GM12878 (cell line): ENCODE measurements around the gene ESRRG. TPM values are rescaled to one million over a fixed set of nuclear protein-coding genes. Genes with fewer than 3 reads are reported as not detected.

ENCODE experiments used
- BCL11A ChIP-seq: IDR thresholded peaks from 2 replicates; pipeline ENCODE4 v1.6.1; 2011; ENCODE audit warnings: low read depth, low read length
- BMI1 ChIP-seq: fragments of 450-650 bp; IDR thresholded peaks from 2 replicates; pipeline ENCODE4 v1.6.1; 2016; ENCODE audit warnings: mild to moderate bottlenecking, moderate library complexity, borderline replicate concordance
- KAT2A ChIP-seq: conservative IDR thresholded peaks from 2 replicates; pipeline ENCODE4 v1.6.1; 2011; ENCODE audit warnings: low read depth, low read length; ENCODE audit not compliant: control insufficient read depth
- MTA3 ChIP-seq: IDR thresholded peaks from 2 replicates; pipeline ENCODE4 v1.6.1; 2012; ENCODE audit warnings: low read length, inconsistent platforms, borderline replicate concordance
- MYB ChIP-seq: fragments of 150-350 bp; IDR thresholded peaks from 2 replicates; pipeline ENCODE4 v1.6.1; 2014; ENCODE audit warnings: mild to moderate bottlenecking, low read depth, low read length, borderline replicate concordance
- RUNX3 ChIP-seq: IDR thresholded peaks from 2 replicates; pipeline ENCODE4 v1.6.1; 2012; ENCODE audit warnings: low read length, inconsistent platforms
- SMC3 ChIP-seq: IDR thresholded peaks from 2 replicates; pipeline ENCODE4 v1.6.1; 2011; ENCODE audit warnings: low read length, improper control_type of control experiment, borderline replicate concordance
- STAT3 ChIP-seq: IDR thresholded peaks from 2 replicates; pipeline ENCODE4 v1.6.1; 2011; ENCODE audit warnings: low read depth, low read length, improper control_type of control experiment
- SUZ12 ChIP-seq: fragments of 200-600 bp; sonication (generic); IDR thresholded peaks from one replicate; pipeline ENCODE4 v1.6.1; 2018; ENCODE audit warnings: antibody characterized with exemption, mild to moderate bottlenecking; ENCODE audit not compliant: unreplicated experiment
- WRNIP1 ChIP-seq: IDR thresholded peaks from 2 replicates; pipeline ENCODE4 v1.6.1; 2011; ENCODE audit warnings: low read depth, low read length, improper control_type of control experiment, borderline replicate concordance
- polyA plus RNA-seq, 11 experiments: library from polyadenylated mRNA; depleted of rRNA in 4 of 11; unstranded in 6 of 11; stranded (reverse) in 5 of 11; fragments of >200 nt; fragmentation: Nextera tagmentation in 4 of 11; fragmentation: Illumina TruSeq in 1 of 11; extraction: Ambion mirVana in 4 of 11; extraction: Trizol in 1 of 11; gene quantifications; 1 replicate in 1 of 11; 2 replicates in 10 of 11; pipeline versions ENCODE4 v1.2.1 to v1.2.3, GENCODE V29; 2011 to 2016; ENCODE audit warnings: inconsistent platforms in 2 of 11, missing spikeins in 2 of 11, low read depth in 1 of 11
- total RNA-seq, 4 experiments: library from RNA; depleted of rRNA in 3 of 4; stranded (reverse); fragments of >200 nt in 3 of 4; fragmentation: Illumina TruSeq in 1 of 4; extraction: Trizol in 1 of 4; gene quantifications; 2 replicates each; pipeline versions ENCODE4 v1.2.1 to v1.2.3, GENCODE V29; 2013 to 2021
- TF ChIP-seq, protein P1 (sequence below): fragments of 450-650 bp; IDR thresholded peaks from 2 replicates; pipeline ENCODE4 v1.6.1; 2014; ENCODE audit warnings: mild to moderate bottlenecking
- TF ChIP-seq, protein P2 (sequence below): fragments of 450-650 bp; IDR thresholded peaks from 2 replicates; pipeline ENCODE4 v1.6.1; 2017; ENCODE audit warnings: antibody characterized with exemption, mild to moderate bottlenecking, moderate library complexity

ESRRG gene
- total and polyA plus RNA-seq, 10 of the 15 experiments (the other 5 are each of a cell fraction or from before 2014, with no cell fraction given), result 0.03 TPM; not detected in 9

DNA sequence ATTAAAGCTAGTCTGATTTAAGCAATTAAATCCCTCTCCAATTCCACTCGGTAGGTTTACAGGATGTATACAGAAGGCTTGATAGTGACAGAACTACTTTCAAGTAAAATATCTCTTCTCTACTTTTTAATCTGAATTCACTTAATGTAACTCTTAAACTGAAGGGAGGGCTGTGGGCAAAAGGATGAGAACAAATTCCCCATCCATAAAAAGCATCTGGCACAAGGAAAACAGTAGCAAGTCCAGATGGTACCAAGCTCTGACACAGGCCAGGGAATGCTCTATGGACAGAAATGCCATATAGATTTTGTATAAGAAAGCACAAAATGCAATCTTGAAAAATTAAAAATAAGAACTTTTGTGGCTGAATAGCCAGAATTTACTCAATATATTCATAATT is 246.9 kb downstream of the ESRRG start (continued):
- TF ChIP-seq STAT3, result no peak
- TF ChIP-seq BMI1, result no peak
- TF ChIP-seq, protein P1, sequence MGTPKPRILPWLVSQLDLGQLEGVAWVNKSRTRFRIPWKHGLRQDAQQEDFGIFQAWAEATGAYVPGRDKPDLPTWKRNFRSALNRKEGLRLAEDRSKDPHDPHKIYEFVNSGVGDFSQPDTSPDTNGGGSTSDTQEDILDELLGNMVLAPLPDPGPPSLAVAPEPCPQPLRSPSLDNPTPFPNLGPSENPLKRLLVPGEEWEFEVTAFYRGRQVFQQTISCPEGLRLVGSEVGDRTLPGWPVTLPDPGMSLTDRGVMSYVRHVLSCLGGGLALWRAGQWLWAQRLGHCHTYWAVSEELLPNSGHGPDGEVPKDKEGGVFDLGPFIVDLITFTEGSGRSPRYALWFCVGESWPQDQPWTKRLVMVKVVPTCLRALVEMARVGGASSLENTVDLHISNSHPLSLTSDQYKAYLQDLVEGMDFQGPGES, result no peak
- TF ChIP-seq, protein P2, sequence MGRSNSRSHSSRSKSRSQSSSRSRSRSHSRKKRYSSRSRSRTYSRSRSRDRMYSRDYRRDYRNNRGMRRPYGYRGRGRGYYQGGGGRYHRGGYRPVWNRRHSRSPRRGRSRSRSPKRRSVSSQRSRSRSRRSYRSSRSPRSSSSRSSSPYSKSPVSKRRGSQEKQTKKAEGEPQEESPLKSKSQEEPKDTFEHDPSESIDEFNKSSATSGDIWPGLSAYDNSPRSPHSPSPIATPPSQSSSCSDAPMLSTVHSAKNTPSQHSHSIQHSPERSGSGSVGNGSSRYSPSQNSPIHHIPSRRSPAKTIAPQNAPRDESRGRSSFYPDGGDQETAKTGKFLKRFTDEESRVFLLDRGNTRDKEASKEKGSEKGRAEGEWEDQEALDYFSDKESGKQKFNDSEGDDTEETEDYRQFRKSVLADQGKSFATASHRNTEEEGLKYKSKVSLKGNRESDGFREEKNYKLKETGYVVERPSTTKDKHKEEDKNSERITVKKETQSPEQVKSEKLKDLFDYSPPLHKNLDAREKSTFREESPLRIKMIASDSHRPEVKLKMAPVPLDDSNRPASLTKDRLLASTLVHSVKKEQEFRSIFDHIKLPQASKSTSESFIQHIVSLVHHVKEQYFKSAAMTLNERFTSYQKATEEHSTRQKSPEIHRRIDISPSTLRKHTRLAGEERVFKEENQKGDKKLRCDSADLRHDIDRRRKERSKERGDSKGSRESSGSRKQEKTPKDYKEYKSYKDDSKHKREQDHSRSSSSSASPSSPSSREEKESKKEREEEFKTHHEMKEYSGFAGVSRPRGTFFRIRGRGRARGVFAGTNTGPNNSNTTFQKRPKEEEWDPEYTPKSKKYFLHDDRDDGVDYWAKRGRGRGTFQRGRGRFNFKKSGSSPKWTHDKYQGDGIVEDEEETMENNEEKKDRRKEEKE, result no peak
- no peak for TF ChIP-seq MYB
- no peak for TF ChIP-seq SUZ12
- TF ChIP-seq KAT2A, result no peak
- no peak for TF ChIP-seq SMC3
- TF ChIP-seq RUNX3, result no peak
- TF ChIP-seq MTA3, result no peak
- TF ChIP-seq WRNIP1, result no peak
- no peak for TF ChIP-seq BCL11A
